ENCODE results near the gene TNFRSF19. TPM values are rescaled to one million over a fixed set of nuclear protein-coding genes. Genes with fewer than 3 reads are reported as not detected.

The TNFRSF19 gene
- total RNA-seq, 3 donors from 2014 or later (not counting 1 experiment from before 2014, with no cell fraction given): 0.07 to 0.60 (median 0.36) TPM

GRCh38 chr13:23584275-23584674, 14.1 kb downstream of the TNFRSF19 start:
- ATAC-seq (no peak), DNase-seq (no peak)
- intact Hi-C loops (cut with micrococcal nuclease): no loop called here
- no peaks in the 10 kb centered on the region for H3K36me3 Mint-ChIP-seq
- Histone ChIP-seq H3K36me3 (ENCODE audit: control insufficient read depth, insufficient read depth, low read length) (no peaks in the 10 kb centered on the region), H3K4me3 (ENCODE audit: low read length) (no peak overlapping the region), H3K27me3 (ENCODE audit: control insufficient read depth, insufficient read depth, low read length) (peaks cover 16% of the 10 kb centered on the region), H3K27ac (ENCODE audit: low read length) (no peak overlapping the region), H3K9me3 (ENCODE audit: control insufficient read depth, insufficient read depth, low read length) (no peaks in the 10 kb centered on the region), H3K4me1 (ENCODE audit: control insufficient read depth, insufficient read depth, low read length) (peaks cover 6% of the 10 kb centered on the region)
- WGBS (ENCODE audit: insufficient coverage): 82% methylated on average over 1 of the region's 2 CpGs
- TF ChIP-seq, protein P1, sequence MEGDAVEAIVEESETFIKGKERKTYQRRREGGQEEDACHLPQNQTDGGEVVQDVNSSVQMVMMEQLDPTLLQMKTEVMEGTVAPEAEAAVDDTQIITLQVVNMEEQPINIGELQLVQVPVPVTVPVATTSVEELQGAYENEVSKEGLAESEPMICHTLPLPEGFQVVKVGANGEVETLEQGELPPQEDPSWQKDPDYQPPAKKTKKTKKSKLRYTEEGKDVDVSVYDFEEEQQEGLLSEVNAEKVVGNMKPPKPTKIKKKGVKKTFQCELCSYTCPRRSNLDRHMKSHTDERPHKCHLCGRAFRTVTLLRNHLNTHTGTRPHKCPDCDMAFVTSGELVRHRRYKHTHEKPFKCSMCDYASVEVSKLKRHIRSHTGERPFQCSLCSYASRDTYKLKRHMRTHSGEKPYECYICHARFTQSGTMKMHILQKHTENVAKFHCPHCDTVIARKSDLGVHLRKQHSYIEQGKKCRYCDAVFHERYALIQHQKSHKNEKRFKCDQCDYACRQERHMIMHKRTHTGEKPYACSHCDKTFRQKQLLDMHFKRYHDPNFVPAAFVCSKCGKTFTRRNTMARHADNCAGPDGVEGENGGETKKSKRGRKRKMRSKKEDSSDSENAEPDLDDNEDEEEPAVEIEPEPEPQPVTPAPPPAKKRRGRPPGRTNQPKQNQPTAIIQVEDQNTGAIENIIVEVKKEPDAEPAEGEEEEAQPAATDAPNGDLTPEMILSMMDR (IDR thresholded peaks at IDR 0.05): no peak
- H3K27ac Mint-ChIP-seq: no peak overlapping the region
- no peak overlapping the region for H3K4me3 Mint-ChIP-seq
- peaks cover 6 to 9% of the 10 kb centered on the region in 2 donors for H3K4me1 Mint-ChIP-seq
- H3K27me3 Mint-ChIP-seq (ENCODE audit: low read depth in 2 of 2): peaks cover 45 to 61% of the 10 kb centered on the region in 2 donors
- no peaks in the 10 kb centered on the region for H3K9me3 Mint-ChIP-seq

DNA sequence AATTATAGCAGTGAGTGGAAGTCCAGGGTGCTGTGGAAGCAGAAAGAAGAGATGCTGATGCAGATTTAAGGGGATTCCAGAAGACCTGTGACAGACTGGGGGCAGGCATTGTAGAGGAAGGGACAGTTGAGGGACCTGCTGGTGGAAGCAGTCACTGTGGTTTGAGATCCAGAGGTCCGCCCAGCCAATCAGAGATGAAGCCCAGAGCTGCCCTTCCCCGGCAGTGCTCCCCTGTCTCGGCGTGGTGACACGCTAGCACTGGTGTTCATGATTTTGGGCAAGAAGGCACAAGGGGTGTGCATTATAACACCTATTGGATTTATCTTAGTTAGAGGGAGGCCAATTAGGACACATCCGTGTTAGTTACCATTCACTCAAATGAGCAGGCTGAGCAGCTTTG, 16.1 kb downstream of the TNFRSF19 start:
- ATAC-seq (no peak), DNase-seq (no peak)
- peaks cover 39 to 58% of the 10 kb centered on the region in 2 donors for H3K27me3 Mint-ChIP-seq (ENCODE audit: low read depth in 2 of 2)
- no peaks in the 10 kb centered on the region for H3K4me1 Mint-ChIP-seq
- H3K27ac Mint-ChIP-seq: no peak overlapping the region
- intact Hi-C loops (cut with micrococcal nuclease): no loop called here
- Histone ChIP-seq H3K4me3 (ENCODE audit: low read length) (no peak overlapping the region), H3K4me1 (ENCODE audit: control insufficient read depth, insufficient read depth, low read length) (no peaks in the 10 kb centered on the region), H3K36me3 (ENCODE audit: control insufficient read depth, insufficient read depth, low read length) (no peaks in the 10 kb centered on the region), H3K27me3 (ENCODE audit: control insufficient read depth, insufficient read depth, low read length) (peaks cover 6% of the 10 kb centered on the region), H3K9me3 (ENCODE audit: control insufficient read depth, insufficient read depth, low read length) (no peaks in the 10 kb centered on the region), H3K27ac (ENCODE audit: low read length) (no peak overlapping the region)
- no peaks in the 10 kb centered on the region for H3K9me3 Mint-ChIP-seq
- WGBS (ENCODE audit: insufficient coverage): 95% methylated on average over 6 of the region's 6 CpGs
- no peak overlapping the region for H3K4me3 Mint-ChIP-seq
- TF ChIP-seq, protein P1 (IDR thresholded peaks at IDR 0.05): no peak
- no peaks in the 10 kb centered on the region for H3K36me3 Mint-ChIP-seq

DNA sequence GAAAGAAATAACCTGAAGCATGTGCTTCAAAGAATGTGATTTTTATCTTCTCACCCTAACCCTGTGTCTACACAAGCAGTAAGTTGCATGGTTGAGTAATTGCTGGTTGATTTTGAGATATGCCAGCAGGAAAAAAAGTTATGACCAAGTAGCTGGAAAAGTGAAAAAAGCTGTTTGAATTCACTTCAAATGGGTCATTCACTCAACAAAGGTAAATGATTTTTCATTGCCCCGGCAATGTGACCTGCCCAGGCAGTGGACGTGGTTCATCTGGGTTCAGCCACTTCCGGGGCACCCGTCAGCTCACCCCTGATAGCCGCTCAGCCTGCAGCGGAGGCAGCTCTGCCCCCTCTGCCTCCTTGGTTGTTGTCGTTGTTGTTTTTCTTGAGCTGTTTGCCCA, 18.5 kb downstream of the TNFRSF19 start:
- no peaks in the 10 kb centered on the region for H3K36me3 Mint-ChIP-seq
- H3K4me3 Mint-ChIP-seq: no peak overlapping the region
- 86% methylated on average over 7 of the region's 7 CpGs for WGBS (ENCODE audit: insufficient coverage)
- H3K27me3 Mint-ChIP-seq (ENCODE audit: low read depth in 2 of 2): peaks cover 28 to 38% of the 10 kb centered on the region in 2 donors
- Histone ChIP-seq H3K27me3 (ENCODE audit: control insufficient read depth, insufficient read depth, low read length) (peaks cover 4% of the 10 kb centered on the region), H3K36me3 (ENCODE audit: control insufficient read depth, insufficient read depth, low read length) (no peaks in the 10 kb centered on the region), H3K9me3 (ENCODE audit: control insufficient read depth, insufficient read depth, low read length) (no peaks in the 10 kb centered on the region), H3K4me1 (ENCODE audit: control insufficient read depth, insufficient read depth, low read length) (no peaks in the 10 kb centered on the region), H3K27ac (ENCODE audit: low read length) (no peak overlapping the region), H3K4me3 (ENCODE audit: low read length) (no peak overlapping the region)
- no peak for ATAC-seq
- no peak for DNase-seq
- TF ChIP-seq, protein P1 (IDR thresholded peaks at IDR 0.05): no peak
- intact Hi-C loops (cut with micrococcal nuclease): no loop called here
- no peak overlapping the region for H3K27ac Mint-ChIP-seq
- no peaks in the 10 kb centered on the region for H3K4me1 Mint-ChIP-seq
- no peaks in the 10 kb centered on the region for H3K9me3 Mint-ChIP-seq

GRCh38 chr13:23592596-23592995, 22.4 kb downstream of the TNFRSF19 start:
- peaks cover 2% of the 10 kb centered on the region for H3K27me3 ChIP-seq (ENCODE audit: control insufficient read depth, insufficient read depth, low read length)
- ATAC-seq (no peak), DNase-seq (no peak)
- Mint-ChIP-seq H3K27me3 (ENCODE audit: low read depth in 2 of 2) (peaks cover 27 to 39% of the 10 kb centered on the region in 2 donors), H3K4me1 (no peaks in the 10 kb centered on the region), H3K4me3 (no peak overlapping the region), H3K36me3 (no peaks in the 10 kb centered on the region), H3K9me3 (no peaks in the 10 kb centered on the region), H3K27ac (no peak overlapping the region)
- no peaks in the 10 kb centered on the region for H3K36me3 ChIP-seq (ENCODE audit: control insufficient read depth, insufficient read depth, low read length)
- H3K9me3 ChIP-seq (ENCODE audit: control insufficient read depth, insufficient read depth, low read length): no peaks in the 10 kb centered on the region
- no CpG with 5 or more reads among the region's 5 CpGs for WGBS (ENCODE audit: insufficient coverage)
- no peak overlapping the region for H3K27ac ChIP-seq (ENCODE audit: low read length)
- intact Hi-C loops (cut with micrococcal nuclease): no loop called here
- H3K4me1 ChIP-seq (ENCODE audit: control insufficient read depth, insufficient read depth, low read length): no peaks in the 10 kb centered on the region
- TF ChIP-seq, protein P1 (IDR thresholded peaks at IDR 0.05): no peak
- no peak overlapping the region for H3K4me3 ChIP-seq (ENCODE audit: low read length)
